A549 (cell line): ENCODE results near the gene AIF1L. TPM values are rescaled to one million over a fixed set of nuclear protein-coding genes. Genes with fewer than 3 reads are reported as not detected.
A peak's percentile ranks its signal among the peaks of the same experiment; 100 is the strongest.

Experiments used
- ATAC-seq, 2 experiments: fragments of 200-7000 bp in 1 of 2; fragments of >200 bp in 1 of 2; cut with Nextera tagmentation in 1 of 2; cut with Tn5 transposase in 1 of 2; 3 replicates each; pipeline versions ENCODE4 v1.8.0 to v1.9.1; 2018 to 2020; ENCODE audit warnings: mild to moderate bottlenecking in 1 of 2, moderate library complexity in 1 of 2
- CTCF ChIA-PET: fragments of 300-600 bp; sonication (Branson Sonifier 250); formaldehyde crosslinking; extraction: SDS; loops from one replicate; lab custom pipeline; 2021; ENCODE audit warnings: antibody characterized with exemption, inconsistent platforms; lab: Yijun Ruan, JAX
- POLR2A ChIA-PET: fragments of 350-600 bp; formaldehyde crosslinking; extraction: SDS; loops from one replicate; lab custom pipeline; 2021; ENCODE audit warnings: antibody characterized with exemption, inconsistent platforms; lab: Yijun Ruan, JAX
- DNase-seq, 2 experiments: peaks; one replicate each; pipeline versions ENCODE4 v3.0.0 to v3.0.0-alpha.2; 2011 to 2016; ENCODE audit warnings: low read depth in 1 of 2, low spot score in 1 of 2
- FAIRE-seq: peaks from 2 replicates; lab custom pipeline; 2011; peaks lifted over from hg19 to GRCh38; lab: Jason Lieb, UNC
- H3K27ac ChIP-seq, 2 experiments: fragments of >200 bp; sonication (Bioruptor Twin); formaldehyde crosslinking; 3 replicates each; pipeline ENCODE4 v1.5.1; 2016 to 2017
- H3K4me1 ChIP-seq: fragments of >200 bp; sonication (Bioruptor Twin); formaldehyde crosslinking; 3 replicates; pipeline ENCODE4 v1.6.1; 2016
- H3K4me2 ChIP-seq: fragments of >200 bp; sonication (Bioruptor Twin); formaldehyde crosslinking; 3 replicates; pipeline ENCODE4 v1.6.1; 2016
- H3K4me3 ChIP-seq: fragments of >200 bp; sonication (Bioruptor Twin); formaldehyde crosslinking; 3 replicates; pipeline ENCODE4 v1.5.1; 2016
- H3K9me3 ChIP-seq: fragments of >200 bp; sonication (Bioruptor Twin); formaldehyde crosslinking; 3 replicates; pipeline ENCODE4 v1.6.1; 2016
- CEBPB ChIP-seq, 2 experiments: fragments of >200 bp in 1 of 2; sonication (Bioruptor Twin) in 1 of 2; formaldehyde crosslinking in 1 of 2; IDR thresholded peaks; 2 replicates each; pipeline ENCODE4 v1.6.1; 2012 to 2016
- EHF ChIP-seq: fragments of 250-450 bp; sonication (Bioruptor Pico); IDR thresholded peaks from 2 replicates; pipeline ENCODE4 v1.5.0; 2020; ENCODE audit warnings: mild to moderate bottlenecking
- EHMT2 ChIP-seq: fragments of 200-600 bp; sonication (generic); IDR thresholded peaks from 2 replicates; pipeline ENCODE4 v1.6.1; 2016; ENCODE audit warnings: antibody characterized with exemption, low read depth, mild to moderate bottlenecking, moderate library complexity
- EP300 ChIP-seq, 2 experiments: fragments of >200 bp; sonication (Bioruptor Twin); formaldehyde crosslinking; IDR thresholded peaks; 2 replicates in 1 of 2; 3 replicates in 1 of 2; pipeline ENCODE4 v1.6.1; 2016 to 2017
- ESRRA ChIP-seq: fragments of 150-350 bp; IDR thresholded peaks from 2 replicates; pipeline ENCODE4 v1.6.1; 2014; ENCODE audit warnings: mild to moderate bottlenecking, low read length, borderline replicate concordance
- GATA3 ChIP-seq: IDR thresholded peaks from 2 replicates; pipeline ENCODE4 v1.6.1; 2012; ENCODE audit warnings: borderline replicate concordance
- HDAC2 ChIP-seq: fragments of 200-600 bp; sonication (generic); IDR thresholded peaks from 2 replicates; pipeline ENCODE4 v1.6.1; 2016
- HEYL ChIP-seq: fragments of 250-450 bp; sonication (Bioruptor Pico); IDR thresholded peaks from 2 replicates; pipeline ENCODE4 v1.8.0; 2021; ENCODE audit warnings: mild to moderate bottlenecking, moderate library complexity
- HOXB5 ChIP-seq: fragments of 250-450 bp; sonication (Bioruptor Pico); IDR thresholded peaks from 2 replicates; pipeline ENCODE4 v1.5.0; 2020; ENCODE audit warnings: mild to moderate bottlenecking, moderate library complexity
- JUN ChIP-seq, 2 experiments: fragments of >200 bp; sonication (Bioruptor Twin); formaldehyde crosslinking; IDR thresholded peaks; 2 replicates in 1 of 2; 3 replicates in 1 of 2; pipeline ENCODE4 v1.6.1; 2016 to 2017
- KDM1A ChIP-seq: fragments of 200-600 bp; sonication (generic); IDR thresholded peaks from 2 replicates; pipeline ENCODE4 v1.6.1; 2016; ENCODE audit warnings: low read depth, mild to moderate bottlenecking
- MAFK ChIP-seq: fragments of 450-650 bp; IDR thresholded peaks from 2 replicates; pipeline ENCODE4 v1.6.1; 2014; ENCODE audit not compliant: partially characterized antibody
- NPAS2 ChIP-seq: fragments of 250-450 bp; sonication (Bioruptor Pico); IDR thresholded peaks from 2 replicates; pipeline ENCODE4 v1.8.0; 2022; ENCODE audit warnings: mild to moderate bottlenecking, moderate library complexity, borderline replicate concordance
- RAD21 ChIP-seq, 2 experiments: fragments of >200 bp in 1 of 2; sonication (Bioruptor Twin) in 1 of 2; formaldehyde crosslinking in 1 of 2; IDR thresholded peaks in 1 of 2; conservative IDR thresholded peaks in 1 of 2; 2 replicates in 1 of 2; 3 replicates in 1 of 2; pipeline ENCODE4 v1.6.1; 2012 to 2018; ENCODE audit warnings: inconsistent platforms in 1 of 2
- RFX5 ChIP-seq: fragments of 450-650 bp; IDR thresholded peaks from 2 replicates; pipeline ENCODE4 v1.7.1; 2014; ENCODE audit warnings: antibody characterized with exemption, mild to moderate bottlenecking, moderate library complexity
- SMC3 ChIP-seq: fragments of >200 bp; sonication (Bioruptor Twin); formaldehyde crosslinking; IDR thresholded peaks from 3 replicates; pipeline ENCODE4 v1.6.1; 2018; ENCODE audit warnings: inconsistent platforms
- SREBF2 ChIP-seq: fragments of 450-650 bp; IDR thresholded peaks from 2 replicates; pipeline ENCODE4 v1.6.1; 2014; ENCODE audit warnings: mild to moderate bottlenecking, moderate library complexity
- TFCP2L1 ChIP-seq: fragments of 250-450 bp; sonication (Bioruptor Pico); IDR thresholded peaks from 2 replicates; pipeline ENCODE4 v1.5.0; 2021; ENCODE audit warnings: mild to moderate bottlenecking
- ZSCAN20 ChIP-seq: fragments of 250-450 bp; sonication (Bioruptor Pico); IDR thresholded peaks from 2 replicates; pipeline ENCODE4 v1.8.0; 2022; ENCODE audit warnings: mild to moderate bottlenecking, moderate library complexity
- WGBS: methylation state at CpG from one replicate; pipeline ENCODE4 v1.1.6; 2017; ENCODE audit errors: missing lambda C conversion rate; 5-methylcytosine and 5-hydroxymethylcytosine counted together
- polyA plus RNA-seq, 4 experiments: library from polyadenylated mRNA; depleted of rRNA in 3 of 4; stranded (reverse); fragments of >200 nt; fragmentation: RNase III in 1 of 4; extraction: RNeasy Plus Mini Kit Qiagen cat#74134 plus additional on column Dnase treatment in 1 of 4; gene quantifications; 2 replicates in 3 of 4; 3 replicates in 1 of 4; pipeline ENCODE4 v1.2.3, GENCODE V29; 2011 to 2017
- TF ChIP-seq, protein P1 (sequence below): fragments of >200 bp; sonication (Bioruptor Twin); formaldehyde crosslinking; IDR thresholded peaks from 3 replicates; pipeline ENCODE4 v1.6.1; 2016
- TF ChIP-seq, protein P2 (sequence below): fragments of 250-450 bp; sonication (Bioruptor Pico); IDR thresholded peaks from 2 replicates; pipeline ENCODE4 v1.5.0; 2021; ENCODE audit warnings: mild to moderate bottlenecking, moderate library complexity, borderline replicate concordance
- TF ChIP-seq, protein P3 (sequence below): IDR thresholded peaks from 2 replicates; pipeline ENCODE4 v1.6.1; 2012
- TF ChIP-seq, protein P4 (sequence below): IDR thresholded peaks from 2 replicates; pipeline ENCODE4 v1.6.1; 2012; ENCODE audit warnings: low read depth, borderline replicate concordance
- TF ChIP-seq, protein P5 (sequence below): fragments of >200 bp; sonication (Bioruptor Twin); formaldehyde crosslinking; IDR thresholded peaks from 3 replicates; pipeline ENCODE4 v1.5.1; 2016

The AIF1L gene
- polyA plus RNA-seq, 2 of the 4 experiments (the other 2 are of a cell fraction): 1.6 to 2.8 TPM

DNA sequence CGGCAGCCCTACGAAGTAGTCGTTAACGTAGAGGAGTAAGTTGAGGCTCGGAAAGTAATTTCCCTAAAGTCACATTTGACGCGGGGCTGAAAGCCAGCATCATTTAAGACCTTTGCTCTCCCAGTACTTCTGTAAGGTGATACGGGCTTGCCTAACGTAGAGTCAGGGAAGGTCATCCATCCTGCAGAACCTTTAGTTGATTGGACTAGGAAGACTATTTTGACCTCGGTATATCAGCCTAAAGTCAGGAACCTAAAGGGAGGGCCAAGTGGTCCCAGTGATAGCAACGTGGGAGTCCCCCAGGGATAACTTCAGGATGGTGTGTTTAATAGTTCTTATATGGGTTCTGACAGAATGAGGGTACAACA lies 29.7 kb downstream of the AIF1L start:
- ATAC-seq (no peak; a peak in 1 of 6 replicates), FAIRE-seq (no peak)

DNA sequence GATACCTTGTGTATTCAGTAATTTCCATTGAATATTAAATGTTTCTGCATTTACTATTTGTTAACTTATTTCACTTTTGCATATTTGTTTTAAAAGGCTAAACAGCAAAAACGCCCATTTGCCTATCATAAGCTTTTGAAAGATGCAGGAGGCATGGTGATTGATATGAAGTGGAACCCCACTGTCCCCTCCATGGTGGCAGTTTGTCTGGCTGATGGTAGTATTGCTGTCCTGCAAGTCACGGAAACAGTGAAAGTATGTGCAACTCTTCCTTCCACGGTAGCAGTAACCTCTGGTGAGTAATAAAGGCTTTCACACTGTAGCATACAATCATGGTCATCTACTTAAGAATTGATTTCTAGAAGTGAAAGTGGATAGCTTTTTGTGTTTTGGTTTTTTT lies 32.9 kb downstream of the AIF1L start:
- 69% methylated on average over 3 of the region's 3 CpGs for WGBS
- no peak for TF ChIP-seq TFCP2L1 (CRISPR knock-in tag)
- TF ChIP-seq, protein P1, sequence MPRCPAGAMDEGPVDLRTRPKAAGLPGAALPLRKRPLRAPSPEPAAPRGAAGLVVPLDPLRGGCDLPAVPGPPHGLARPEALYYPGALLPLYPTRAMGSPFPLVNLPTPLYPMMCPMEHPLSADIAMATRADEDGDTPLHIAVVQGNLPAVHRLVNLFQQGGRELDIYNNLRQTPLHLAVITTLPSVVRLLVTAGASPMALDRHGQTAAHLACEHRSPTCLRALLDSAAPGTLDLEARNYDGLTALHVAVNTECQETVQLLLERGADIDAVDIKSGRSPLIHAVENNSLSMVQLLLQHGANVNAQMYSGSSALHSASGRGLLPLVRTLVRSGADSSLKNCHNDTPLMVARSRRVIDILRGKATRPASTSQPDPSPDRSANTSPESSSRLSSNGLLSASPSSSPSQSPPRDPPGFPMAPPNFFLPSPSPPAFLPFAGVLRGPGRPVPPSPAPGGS: no peak
- no peak for TF ChIP-seq JUN (IDR thresholded peaks at IDR 0.05)
- DNase-seq: no peak
- ChIA-PET CTCF (interaction anchor here (1.2 to 3.6 kb wide), 3 partner anchors 16 to 207 kb away, joined by 3 to 11 read pairs (median 4); no protein-coding TSS in a partner anchor), POLR2A (no interaction called here)
- Histone ChIP-seq H3K4me3 (no peak overlapping the region), H3K4me2 (no peak overlapping the region), H3K4me1 (peaks cover 6% of the 10 kb centered on the region; the same call in 2 of the 3 replicates), H3K27ac (no peak overlapping the region), H3K9me3 (no peaks in the 10 kb centered on the region)
- ATAC-seq: no peak
- no peak for FAIRE-seq

More for the DNA sequence above, 29.7 kb downstream of the AIF1L start:
- POLR2A ChIA-PET: interaction anchor here (1.0 to 1.3 kb wide), 2 partner anchors 9 to 41 kb away, joined by 3 to 5 read pairs; no protein-coding TSS in a partner anchor
- peaks cover 6% of the 10 kb centered on the region; the same call in 2 of the 3 replicates for H3K4me1 ChIP-seq
- H3K9me3 ChIP-seq: no peaks in the 10 kb centered on the region
- CTCF ChIA-PET: interaction anchor here (1.4 to 2.9 kb wide), 2 partner anchors 20 to 210 kb away, joined by 3 to 10 read pairs; no protein-coding TSS in a partner anchor
- peak overlapping the region; percentile 91 for H3K4me2 ChIP-seq
- no peak for DNase-seq
- H3K27ac ChIP-seq: peak overlapping the region; percentile 80 to 90
- peak overlapping the region; percentile 88 for H3K4me3 ChIP-seq
- under 1% methylated on average over 11 of the region's 11 CpGs for WGBS
- TF ChIP-seq MAFK (no peak), HOXB5 (CRISPR knock-in tag) (no peak), ZSCAN20 (no peak), EP300 (IDR thresholded peaks at IDR 0.05) (no peak)

DNA sequence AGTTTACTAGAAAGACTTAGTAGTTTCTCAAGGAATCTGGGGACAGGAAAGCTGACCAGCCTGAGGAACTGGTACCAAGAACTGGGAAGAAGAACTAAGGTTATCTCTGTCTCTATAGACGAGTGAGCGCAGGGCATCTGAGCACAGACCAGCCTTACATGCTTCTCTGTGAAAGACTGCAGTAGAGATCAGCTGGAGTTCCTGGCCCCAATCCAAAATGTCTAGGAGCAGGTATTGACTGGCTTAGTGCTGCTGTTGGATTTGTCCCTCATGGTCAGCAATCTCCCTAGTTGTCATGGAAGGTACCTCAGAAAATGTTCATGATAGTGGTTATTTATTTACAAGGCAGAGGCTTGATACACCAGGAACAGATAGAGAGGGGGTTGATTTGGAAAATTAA lies 42.3 kb downstream of the AIF1L start:
- no peak for DNase-seq
- no peak overlapping the region for H3K27ac ChIP-seq
- FAIRE-seq: no peak
- ChIA-PET POLR2A (interaction anchor here (0.7 kb wide), 1 partner anchor 41 kb away, joined by 3 read pairs; no protein-coding TSS in a partner anchor), CTCF (interaction anchor here (0.6 to 1.9 kb wide), 5 partner anchors 80 to 953 kb away, joined by 3 to 5 read pairs (median 3); no protein-coding TSS in a partner anchor)
- WGBS: 96% methylated on average over 2 of the region's 2 CpGs
- no peak overlapping the region for H3K4me3 ChIP-seq
- no peak for TF ChIP-seq RFX5
- no peak for TF ChIP-seq SREBF2
- TF ChIP-seq EP300 (IDR thresholded peaks at IDR 0.05): no peak
- no peak for TF ChIP-seq ESRRA
- no peak for TF ChIP-seq KDM1A
- TF ChIP-seq HOXB5 (CRISPR knock-in tag): no peak
- no peak for TF ChIP-seq GATA3
- no peak for TF ChIP-seq SMC3
- TF ChIP-seq NPAS2 (CRISPR knock-in tag): no peak
- TF ChIP-seq, protein P2, sequence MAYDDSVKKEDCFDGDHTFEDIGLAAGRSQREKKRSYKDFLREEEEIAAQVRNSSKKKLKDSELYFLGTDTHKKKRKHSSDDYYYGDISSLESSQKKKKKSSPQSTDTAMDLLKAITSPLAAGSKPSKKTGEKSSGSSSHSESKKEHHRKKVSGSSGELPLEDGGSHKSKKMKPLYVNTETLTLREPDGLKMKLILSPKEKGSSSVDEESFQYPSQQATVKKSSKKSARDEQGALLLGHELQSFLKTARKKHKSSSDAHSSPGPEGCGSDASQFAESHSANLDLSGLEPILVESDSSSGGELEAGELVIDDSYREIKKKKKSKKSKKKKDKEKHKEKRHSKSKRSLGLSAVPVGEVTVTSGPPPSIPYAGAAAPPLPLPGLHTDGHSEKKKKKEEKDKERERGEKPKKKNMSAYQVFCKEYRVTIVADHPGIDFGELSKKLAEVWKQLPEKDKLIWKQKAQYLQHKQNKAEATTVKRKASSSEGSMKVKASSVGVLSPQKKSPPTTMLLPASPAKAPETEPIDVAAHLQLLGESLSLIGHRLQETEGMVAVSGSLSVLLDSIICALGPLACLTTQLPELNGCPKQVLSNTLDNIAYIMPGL (CRISPR knock-in tag): no peak
- TF ChIP-seq HEYL (CRISPR knock-in tag): no peak
- TF ChIP-seq, protein P3, sequence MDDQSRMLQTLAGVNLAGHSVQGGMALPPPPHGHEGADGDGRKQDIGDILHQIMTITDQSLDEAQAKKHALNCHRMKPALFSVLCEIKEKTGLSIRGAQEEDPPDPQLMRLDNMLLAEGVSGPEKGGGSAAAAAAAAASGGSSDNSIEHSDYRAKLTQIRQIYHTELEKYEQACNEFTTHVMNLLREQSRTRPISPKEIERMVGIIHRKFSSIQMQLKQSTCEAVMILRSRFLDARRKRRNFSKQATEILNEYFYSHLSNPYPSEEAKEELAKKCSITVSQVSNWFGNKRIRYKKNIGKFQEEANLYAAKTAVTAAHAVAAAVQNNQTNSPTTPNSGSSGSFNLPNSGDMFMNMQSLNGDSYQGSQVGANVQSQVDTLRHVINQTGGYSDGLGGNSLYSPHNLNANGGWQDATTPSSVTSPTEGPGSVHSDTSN: no peak
- no peak for TF ChIP-seq HDAC2
- no peak for TF ChIP-seq CEBPB (IDR thresholded peaks at IDR 0.05)
- TF ChIP-seq, protein P4, sequence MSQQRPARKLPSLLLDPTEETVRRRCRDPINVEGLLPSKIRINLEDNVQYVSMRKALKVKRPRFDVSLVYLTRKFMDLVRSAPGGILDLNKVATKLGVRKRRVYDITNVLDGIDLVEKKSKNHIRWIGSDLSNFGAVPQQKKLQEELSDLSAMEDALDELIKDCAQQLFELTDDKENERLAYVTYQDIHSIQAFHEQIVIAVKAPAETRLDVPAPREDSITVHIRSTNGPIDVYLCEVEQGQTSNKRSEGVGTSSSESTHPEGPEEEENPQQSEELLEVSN: no peak
- TF ChIP-seq RAD21 (conservative IDR thresholded peaks at IDR 0.05 in 1 of 2, IDR thresholded peaks at IDR 0.05 in 1 of 2): no peak
- TF ChIP-seq EHF (CRISPR knock-in tag): no peak
- TF ChIP-seq, protein P1: no peak
- no peak for TF ChIP-seq EHMT2
- TF ChIP-seq, protein P5, sequence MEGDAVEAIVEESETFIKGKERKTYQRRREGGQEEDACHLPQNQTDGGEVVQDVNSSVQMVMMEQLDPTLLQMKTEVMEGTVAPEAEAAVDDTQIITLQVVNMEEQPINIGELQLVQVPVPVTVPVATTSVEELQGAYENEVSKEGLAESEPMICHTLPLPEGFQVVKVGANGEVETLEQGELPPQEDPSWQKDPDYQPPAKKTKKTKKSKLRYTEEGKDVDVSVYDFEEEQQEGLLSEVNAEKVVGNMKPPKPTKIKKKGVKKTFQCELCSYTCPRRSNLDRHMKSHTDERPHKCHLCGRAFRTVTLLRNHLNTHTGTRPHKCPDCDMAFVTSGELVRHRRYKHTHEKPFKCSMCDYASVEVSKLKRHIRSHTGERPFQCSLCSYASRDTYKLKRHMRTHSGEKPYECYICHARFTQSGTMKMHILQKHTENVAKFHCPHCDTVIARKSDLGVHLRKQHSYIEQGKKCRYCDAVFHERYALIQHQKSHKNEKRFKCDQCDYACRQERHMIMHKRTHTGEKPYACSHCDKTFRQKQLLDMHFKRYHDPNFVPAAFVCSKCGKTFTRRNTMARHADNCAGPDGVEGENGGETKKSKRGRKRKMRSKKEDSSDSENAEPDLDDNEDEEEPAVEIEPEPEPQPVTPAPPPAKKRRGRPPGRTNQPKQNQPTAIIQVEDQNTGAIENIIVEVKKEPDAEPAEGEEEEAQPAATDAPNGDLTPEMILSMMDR: no peak
- TF ChIP-seq, all 56 proteins: peak for 0
- H3K4me1 ChIP-seq: no peaks in the 10 kb centered on the region
- H3K9me3 ChIP-seq: no peaks in the 10 kb centered on the region
- no peak for ATAC-seq
- H3K4me2 ChIP-seq: no peak overlapping the region
